Measurements from ENCODE around the gene ZSWIM7.

DNA sequence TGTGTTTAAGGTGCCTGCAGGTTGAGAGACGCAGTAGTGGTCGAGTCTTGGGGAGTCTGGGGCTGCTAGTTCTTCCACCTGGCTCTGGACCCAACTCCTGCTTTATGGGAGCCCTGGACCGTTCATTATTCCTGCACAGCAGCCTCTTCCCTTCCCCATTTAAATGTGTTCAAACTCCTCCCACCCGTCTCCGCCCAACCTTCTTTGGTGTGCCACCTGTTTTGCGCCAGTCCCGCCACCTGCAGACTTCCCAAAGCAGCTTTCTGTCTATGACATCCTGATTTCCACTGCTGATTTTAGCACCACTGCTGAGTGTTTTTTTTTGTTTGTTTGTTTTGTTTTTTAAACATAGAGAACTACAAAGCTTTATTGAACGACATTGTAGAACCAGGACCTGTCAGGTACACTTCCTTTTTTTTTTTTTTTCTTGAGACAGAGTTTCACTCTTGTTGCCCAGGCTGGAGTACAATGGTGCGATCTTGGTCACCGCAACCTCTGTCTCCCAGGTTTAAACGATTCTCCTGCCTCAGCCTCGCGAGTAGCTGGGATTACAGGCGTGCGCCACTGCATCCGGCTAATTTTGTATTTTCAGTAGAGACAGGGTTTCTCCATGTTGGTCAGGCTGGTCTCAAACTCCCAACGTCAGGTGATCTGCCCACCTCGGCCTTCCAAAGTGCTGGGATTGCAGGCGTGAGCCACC lies 41.7 kb downstream of the ZSWIM7 start:
- TF ChIP-seq, protein P1, sequence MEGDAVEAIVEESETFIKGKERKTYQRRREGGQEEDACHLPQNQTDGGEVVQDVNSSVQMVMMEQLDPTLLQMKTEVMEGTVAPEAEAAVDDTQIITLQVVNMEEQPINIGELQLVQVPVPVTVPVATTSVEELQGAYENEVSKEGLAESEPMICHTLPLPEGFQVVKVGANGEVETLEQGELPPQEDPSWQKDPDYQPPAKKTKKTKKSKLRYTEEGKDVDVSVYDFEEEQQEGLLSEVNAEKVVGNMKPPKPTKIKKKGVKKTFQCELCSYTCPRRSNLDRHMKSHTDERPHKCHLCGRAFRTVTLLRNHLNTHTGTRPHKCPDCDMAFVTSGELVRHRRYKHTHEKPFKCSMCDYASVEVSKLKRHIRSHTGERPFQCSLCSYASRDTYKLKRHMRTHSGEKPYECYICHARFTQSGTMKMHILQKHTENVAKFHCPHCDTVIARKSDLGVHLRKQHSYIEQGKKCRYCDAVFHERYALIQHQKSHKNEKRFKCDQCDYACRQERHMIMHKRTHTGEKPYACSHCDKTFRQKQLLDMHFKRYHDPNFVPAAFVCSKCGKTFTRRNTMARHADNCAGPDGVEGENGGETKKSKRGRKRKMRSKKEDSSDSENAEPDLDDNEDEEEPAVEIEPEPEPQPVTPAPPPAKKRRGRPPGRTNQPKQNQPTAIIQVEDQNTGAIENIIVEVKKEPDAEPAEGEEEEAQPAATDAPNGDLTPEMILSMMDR (IDR thresholded peaks at IDR 0.05) = no peak
- no peak for TF ChIP-seq POLR2A (IDR thresholded peaks at IDR 0.05)

Measured in upper lobe of left lung (tissue), 4 donors.